KMS-11 (cell line): ENCODE results near the gene ITGAX.

Experiments used
- H2AFZ ChIP-seq: fragments of 200-600 bp; sonication (generic); 2 replicates; pipeline ENCODE4 v1.6.1; 2016; ENCODE audit warnings: antibody characterized with exemption, mixed run types, low read depth
- H3K27ac ChIP-seq: fragments of 200-600 bp; sonication (generic); 2 replicates; pipeline ENCODE4 v1.6.1; 2016; ENCODE audit warnings: mild to moderate bottlenecking, mixed run types
- H3K27me3 ChIP-seq: fragments of 200-600 bp; sonication (generic); 2 replicates; pipeline ENCODE4 v1.6.1; 2017; ENCODE audit warnings: mild to moderate bottlenecking, low read depth, mixed run types, moderate library complexity; ENCODE audit not compliant: insufficient read depth
- H3K36me3 ChIP-seq: fragments of 200-600 bp; sonication (generic); 2 replicates; pipeline ENCODE4 v1.6.1; 2017; ENCODE audit warnings: mild to moderate bottlenecking, mixed run types; ENCODE audit not compliant: insufficient read depth
- H3K4me1 ChIP-seq: fragments of 200-600 bp; sonication (generic); 2 replicates; pipeline ENCODE4 v1.6.1; 2016; ENCODE audit warnings: mild to moderate bottlenecking, low read depth, mixed run types; ENCODE audit not compliant: poor library complexity, severe bottlenecking
- H3K4me2 ChIP-seq: fragments of 200-600 bp; sonication (generic); 2 replicates; pipeline ENCODE4 v1.7.0; 2016; ENCODE audit warnings: mild to moderate bottlenecking, mixed run types
- H3K4me3 ChIP-seq: fragments of 200-600 bp; sonication (generic); IDR thresholded peaks from 2 replicates; pipeline ENCODE4 v1.6.1; 2017; ENCODE audit warnings: low read depth, low read length, mixed read lengths; ENCODE audit not compliant: insufficient read depth
- H3K79me2 ChIP-seq: fragments of 200-600 bp; sonication (generic); 2 replicates; pipeline ENCODE4 v1.6.1; 2016; ENCODE audit warnings: low read depth, mixed run types; ENCODE audit not compliant: insufficient read depth
- H3K9ac ChIP-seq: fragments of 200-600 bp; sonication (generic); 2 replicates; pipeline ENCODE4 v1.6.1; 2016; ENCODE audit warnings: mild to moderate bottlenecking, mixed run types
- H4K20me1 ChIP-seq: fragments of 200-600 bp; sonication (generic); 2 replicates; pipeline ENCODE4 v1.6.1; 2016; ENCODE audit warnings: mild to moderate bottlenecking, mixed run types; ENCODE audit not compliant: insufficient read depth
- CTCF ChIP-seq: fragments of 200-600 bp; sonication (generic); conservative IDR thresholded peaks from 2 replicates; pipeline ENCODE4 v1.6.1; 2017; ENCODE audit warnings: low read depth, mild to moderate bottlenecking, antibody characterized with exemption, low read length, moderate library complexity, mixed read lengths

The ITGAX gene

DNA sequence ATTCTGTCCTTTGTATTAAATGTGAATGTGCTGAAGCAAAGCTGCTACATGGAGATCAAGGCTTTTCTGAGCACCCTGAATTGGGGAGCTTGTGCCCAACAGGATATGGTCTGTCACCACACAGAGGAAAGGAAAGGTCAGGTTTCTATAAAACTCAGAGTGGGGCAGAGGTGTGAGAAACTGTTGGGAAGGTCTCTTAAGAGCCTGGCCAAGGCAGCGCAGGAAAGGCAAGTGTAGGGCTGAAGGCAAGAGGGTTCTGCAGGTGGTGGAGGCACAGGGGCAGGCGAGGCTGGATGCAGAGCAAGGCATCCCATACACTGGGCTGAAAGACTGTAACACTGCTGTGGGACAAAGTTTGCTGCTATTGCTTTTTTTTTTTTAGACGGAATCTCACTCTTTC lies 65.1 kb downstream of the ITGAX start:
- Histone ChIP-seq H2AFZ (no peak overlapping the region), H3K79me2 (no peaks in the 10 kb centered on the region), H3K4me1 (no peaks in the 10 kb centered on the region), H3K4me3 (no peak overlapping the region), H3K36me3 (no peaks in the 10 kb centered on the region), H3K4me2 (no peak overlapping the region), H4K20me1 (no peaks in the 10 kb centered on the region), H3K27me3 (no peaks in the 10 kb centered on the region), H3K9ac (no peak overlapping the region), H3K27ac (no peak overlapping the region)
- TF ChIP-seq CTCF = no peak

GRCh38 chr16:31421587-31421986 lies 66.6 kb downstream of the ITGAX start:
- no peaks in the 10 kb centered on the region for H3K27me3 ChIP-seq
- no peak overlapping the region for H3K4me3 ChIP-seq
- no peak overlapping the region for H3K27ac ChIP-seq
- no peaks in the 10 kb centered on the region for H3K36me3 ChIP-seq
- H2AFZ ChIP-seq = no peak overlapping the region
- H3K4me2 ChIP-seq = no peak overlapping the region
- H3K4me1 ChIP-seq = no peaks in the 10 kb centered on the region
- TF ChIP-seq CTCF = no peak
- H3K9ac ChIP-seq = no peak overlapping the region
- H4K20me1 ChIP-seq = no peaks in the 10 kb centered on the region
- no peaks in the 10 kb centered on the region for H3K79me2 ChIP-seq

DNA sequence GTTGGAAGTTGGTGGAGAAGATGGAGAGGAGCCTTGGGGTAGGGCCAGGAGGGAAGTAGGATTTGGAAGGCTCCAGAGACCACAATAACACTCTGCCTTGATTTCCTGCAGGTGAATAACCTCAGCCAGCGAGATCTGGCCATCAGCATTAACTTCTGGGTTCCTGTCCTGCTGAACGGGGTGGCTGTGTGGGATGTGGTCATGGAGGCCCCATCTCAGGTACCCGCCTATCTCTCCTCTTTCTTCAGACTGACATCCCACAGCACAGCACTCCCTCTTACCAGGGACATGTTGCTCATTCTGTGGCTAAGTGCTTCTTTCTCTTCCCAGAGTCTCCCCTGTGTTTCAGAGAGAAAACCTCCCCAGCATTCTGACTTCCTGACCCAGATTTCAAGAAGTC lies 68.3 kb downstream of the ITGAX start:
- H3K4me2 ChIP-seq = no peak overlapping the region
- H3K79me2 ChIP-seq = no peaks in the 10 kb centered on the region
- no peaks in the 10 kb centered on the region for H3K27me3 ChIP-seq
- no peak overlapping the region for H3K27ac ChIP-seq
- H3K4me1 ChIP-seq = no peaks in the 10 kb centered on the region
- H4K20me1 ChIP-seq = no peaks in the 10 kb centered on the region
- H3K9ac ChIP-seq = no peak overlapping the region
- no peak overlapping the region for H2AFZ ChIP-seq
- H3K4me3 ChIP-seq = no peak overlapping the region
- no peak for TF ChIP-seq CTCF
- H3K36me3 ChIP-seq = no peaks in the 10 kb centered on the region

- Histone ChIP-seq H3K4me2 (no peak overlapping the region), H3K4me1 (no peaks in the 10 kb centered on the region), H2AFZ (no peak overlapping the region), H3K9ac (no peak overlapping the region), H3K27me3 (no peaks in the 10 kb centered on the region), H3K27ac (no peak overlapping the region), H3K79me2 (no peaks in the 10 kb centered on the region), H3K36me3 (no peaks in the 10 kb centered on the region), H4K20me1 (no peaks in the 10 kb centered on the region), H3K4me3 (no peak overlapping the region)
- TF ChIP-seq CTCF = no peak
Measured at GRCh38 chr16:31423801-31424200, 68.8 kb downstream of the ITGAX start.
